CD14-positive monocyte (primary cell): ENCODE measurements around the gene SGPL1. TPM values are rescaled to one million over a fixed set of nuclear protein-coding genes. Genes with fewer than 3 reads are reported as not detected.

Source experiments
- DNase-seq, 3 donors: peaks; one replicate each; pipeline ENCODE4 v3.0.0-alpha.2; 2011 to 2022
- H2AFZ ChIP-seq: 2 replicates; pipeline ENCODE4 v1.6.0; 2012; ENCODE audit warnings: mild to moderate bottlenecking, low read depth, low read length, inconsistent platforms; ENCODE audit not compliant: insufficient read depth, poor library complexity, severe bottlenecking
- H3K27ac ChIP-seq, 2 donors: 1 replicate in 1 of 2; 2 replicates in 1 of 2; pipeline ENCODE4 v1.5.1; 2012 to 2013; ENCODE audit warnings: low read length in 2 of 2, control low read depth in 1 of 2, inconsistent platforms in 1 of 2, low read depth in 1 of 2, mild to moderate bottlenecking in 1 of 2
- H3K27me3 ChIP-seq, 2 donors: one replicate each; pipeline versions ENCODE4 v1.6.0 to v1.6.1; 2011 to 2013; ENCODE audit warnings: low read length in 2 of 2; ENCODE audit not compliant: control insufficient read depth in 2 of 2, insufficient read depth in 2 of 2
- H3K36me3 ChIP-seq, 2 donors: replicated peaks in 1 of 2; 1 replicate in 1 of 2; 2 replicates in 1 of 2; pipeline versions ENCODE4 v1.5.1 to v1.6.1; 2012 to 2013; ENCODE audit warnings: low read length in 2 of 2, control low read depth in 1 of 2, inconsistent platforms in 1 of 2, mild to moderate bottlenecking in 1 of 2; ENCODE audit not compliant: insufficient read depth in 2 of 2, control insufficient read depth in 1 of 2
- H3K4me1 ChIP-seq, 2 donors: 1 replicate in 1 of 2; 2 replicates in 1 of 2; pipeline versions ENCODE4 v1.5.1 to v1.6.1; 2012 to 2013; ENCODE audit warnings: low read length in 2 of 2, control low read depth in 1 of 2, inconsistent platforms in 1 of 2, mild to moderate bottlenecking in 1 of 2, moderate library complexity in 1 of 2; ENCODE audit not compliant: insufficient read depth in 2 of 2, control insufficient read depth in 1 of 2
- H3K4me2 ChIP-seq: replicated peaks from 2 replicates; pipeline ENCODE3; 2012; ENCODE audit warnings: low read length, moderate library complexity, mild to moderate bottlenecking; ENCODE audit not compliant: poor library complexity, severe bottlenecking; ENCODE audit errors: extremely low read depth
- H3K4me3 ChIP-seq, 3 experiments: fragments of 200-600 bp in 1 of 3; sonication (generic) in 1 of 3; replicated peaks in 1 of 3; 1 replicate in 2 of 3; 2 replicates in 1 of 3; pipeline ENCODE4 v1.5.1; 2011 to 2013; ENCODE audit warnings: low read length in 3 of 3, mild to moderate bottlenecking in 3 of 3, control low read depth in 2 of 3, low read depth in 2 of 3, inconsistent platforms in 1 of 3, moderate library complexity in 1 of 3
- H3K79me2 ChIP-seq: 2 replicates; pipeline ENCODE4 v1.6.0; 2012; ENCODE audit warnings: mild to moderate bottlenecking, control low read depth, inconsistent platforms, low read length, moderate library complexity; ENCODE audit not compliant: insufficient read depth
- H3K9ac ChIP-seq: 2 replicates; pipeline ENCODE4 v1.6.0; 2017; ENCODE audit warnings: low read length, mild to moderate bottlenecking; ENCODE audit not compliant: insufficient read depth, poor library complexity, severe bottlenecking
- H3K9me3 ChIP-seq, 2 donors: replicated peaks in 1 of 2; 1 replicate in 1 of 2; 2 replicates in 1 of 2; pipeline versions ENCODE4 v1.5.1 to v1.6.1; 2012 to 2013; ENCODE audit warnings: low read length in 2 of 2, control low read depth in 1 of 2; ENCODE audit not compliant: control insufficient read depth in 1 of 2, insufficient read depth in 1 of 2
- H4K20me1 ChIP-seq: 2 replicates; pipeline ENCODE4 v1.6.0; 2012; ENCODE audit warnings: mild to moderate bottlenecking, low read length, control low read depth, moderate library complexity; ENCODE audit not compliant: insufficient read depth
- H3K27ac Mint-ChIP-seq, 7 donors: one replicate each; pipeline ENCODE4 v1.8.0; 2020; ENCODE audit warnings: mild to moderate bottlenecking in 7 of 7, mixed read lengths in 7 of 7, moderate library complexity in 6 of 7, inconsistent platforms in 2 of 7
- H3K27me3 Mint-ChIP-seq, 3 donors: one replicate each; pipeline ENCODE4 v1.8.0; 2021 to 2022; ENCODE audit warnings: low read depth in 3 of 3, mild to moderate bottlenecking in 3 of 3, mixed read lengths in 3 of 3, moderate library complexity in 3 of 3, inconsistent platforms in 1 of 3
- H3K36me3 Mint-ChIP-seq, 2 donors: one replicate each; pipeline ENCODE4 v1.8.0; 2020; ENCODE audit warnings: mixed read lengths in 2 of 2, inconsistent platforms in 1 of 2, mild to moderate bottlenecking in 1 of 2
- H3K4me1 Mint-ChIP-seq: one replicate; pipeline ENCODE4 v1.8.0; 2020; ENCODE audit warnings: mild to moderate bottlenecking, mixed read lengths
- H3K4me3 Mint-ChIP-seq, 2 donors: one replicate each; pipeline ENCODE4 v1.8.0; 2020; ENCODE audit warnings: mild to moderate bottlenecking in 2 of 2, mixed read lengths in 2 of 2, moderate library complexity in 1 of 2
- H3K9me3 Mint-ChIP-seq, 7 donors: one replicate each; pipeline ENCODE4 v1.8.0; 2020 to 2022; ENCODE audit warnings: mixed read lengths in 7 of 7, mild to moderate bottlenecking in 6 of 7, moderate library complexity in 6 of 7, inconsistent platforms in 2 of 7
- CTCF ChIP-seq: fragments of 200-600 bp; IDR thresholded peaks from one replicate; pipeline ENCODE4 v1.8.0; 2022; ENCODE audit warnings: antibody characterized with exemption, mild to moderate bottlenecking
- WGBS: methylation state at CpG from one replicate; pipeline ENCODE4 v1.1.5; 2013; ENCODE audit warnings: missing lambda C conversion rate; ENCODE audit not compliant: insufficient coverage; 5-methylcytosine and 5-hydroxymethylcytosine counted together
- intact Hi-C, 2 donors: fragments of 100-400 bp; cut with micrococcal nuclease; formaldehyde crosslinking; loops; one replicate each; pipeline versions ENCODE4 v1.15.0 to v1.15.1; 2023
- polyA plus RNA-seq, 3 donors: library from polyadenylated mRNA; depleted of rRNA in 1 of 3; unstranded in 2 of 3; stranded (reverse) in 1 of 3; fragments of 300-500 nt in 2 of 3; fragments of >200 nt in 1 of 3; fragmentation: Illumina TruSeq in 2 of 3; gene quantifications; 1 replicate in 2 of 3; 2 replicates in 1 of 3; pipeline ENCODE4 v1.2.3, GENCODE V29; 2012 to 2021

The SGPL1 gene
- polyA plus RNA-seq, 3 donors: 16.6 to 26.8 (median 26.1) TPM

GRCh38 chr10:70911386-70911785 lies 95.6 kb downstream of the SGPL1 start:
- H4K20me1 ChIP-seq: no peaks in the 10 kb centered on the region
- no peak overlapping the region for H3K9ac ChIP-seq
- no peaks in the 10 kb centered on the region for H3K79me2 ChIP-seq
- H3K4me2 ChIP-seq: no peak overlapping the region
- Mint-ChIP-seq H3K36me3 (no peaks in the 10 kb centered on the region), H3K27ac (no peak overlapping the region), H3K4me3 (no peak overlapping the region), H3K27me3 (peaks cover 7 to 9% (median 7%) of the 10 kb centered on the region in 3 donors), H3K4me1 (peaks cover 4% of the 10 kb centered on the region), H3K9me3 (peaks cover 2 to 10% (median 5%) of the 10 kb centered on the region in 7 donors)
- DNase-seq: no peak
- no peaks in the 10 kb centered on the region for H3K36me3 ChIP-seq
- 96% methylated on average over 3 of the region's 4 CpGs for WGBS
- intact Hi-C loops: no loop called here
- no peak overlapping the region for H3K27ac ChIP-seq
- H3K9me3 ChIP-seq: peaks cover 0 to 9% of the 10 kb centered on the region in 2 donors
- no peaks in the 10 kb centered on the region for H3K27me3 ChIP-seq
- no peak overlapping the region for H2AFZ ChIP-seq
- no peak for TF ChIP-seq CTCF
- no peaks in the 10 kb centered on the region for H3K4me1 ChIP-seq
- H3K4me3 ChIP-seq: no peak overlapping the region

GRCh38 chr10:70912556-70912955 lies 96.8 kb downstream of the SGPL1 start:
- Histone ChIP-seq H3K36me3 (no peaks in the 10 kb centered on the region), H3K4me2 (no peak overlapping the region), H3K9ac (no peak overlapping the region), H2AFZ (no peak overlapping the region), H3K27me3 (no peaks in the 10 kb centered on the region), H3K27ac (no peak overlapping the region), H3K9me3 (peaks cover 0 to 9% of the 10 kb centered on the region in 2 donors), H3K79me2 (no peaks in the 10 kb centered on the region), H3K4me3 (no peak overlapping the region), H4K20me1 (no peaks in the 10 kb centered on the region), H3K4me1 (no peaks in the 10 kb centered on the region)
- no peak for DNase-seq
- peaks cover 7 to 12% (median 9%) of the 10 kb centered on the region in 3 donors for H3K27me3 Mint-ChIP-seq
- peaks cover 4% of the 10 kb centered on the region for H3K4me1 Mint-ChIP-seq
- no peaks in the 10 kb centered on the region for H3K36me3 Mint-ChIP-seq
- TF ChIP-seq CTCF: no peak
- H3K4me3 Mint-ChIP-seq: no peak overlapping the region
- WGBS: 100% methylated on average over 4 of the region's 5 CpGs
- H3K27ac Mint-ChIP-seq: no peak overlapping the region
- intact Hi-C loops: no loop called here
- peaks cover 2 to 10% (median 5%) of the 10 kb centered on the region in 7 donors for H3K9me3 Mint-ChIP-seq
